ENCODE data around the gene POFUT2.

POFUT2 gene

DNA sequence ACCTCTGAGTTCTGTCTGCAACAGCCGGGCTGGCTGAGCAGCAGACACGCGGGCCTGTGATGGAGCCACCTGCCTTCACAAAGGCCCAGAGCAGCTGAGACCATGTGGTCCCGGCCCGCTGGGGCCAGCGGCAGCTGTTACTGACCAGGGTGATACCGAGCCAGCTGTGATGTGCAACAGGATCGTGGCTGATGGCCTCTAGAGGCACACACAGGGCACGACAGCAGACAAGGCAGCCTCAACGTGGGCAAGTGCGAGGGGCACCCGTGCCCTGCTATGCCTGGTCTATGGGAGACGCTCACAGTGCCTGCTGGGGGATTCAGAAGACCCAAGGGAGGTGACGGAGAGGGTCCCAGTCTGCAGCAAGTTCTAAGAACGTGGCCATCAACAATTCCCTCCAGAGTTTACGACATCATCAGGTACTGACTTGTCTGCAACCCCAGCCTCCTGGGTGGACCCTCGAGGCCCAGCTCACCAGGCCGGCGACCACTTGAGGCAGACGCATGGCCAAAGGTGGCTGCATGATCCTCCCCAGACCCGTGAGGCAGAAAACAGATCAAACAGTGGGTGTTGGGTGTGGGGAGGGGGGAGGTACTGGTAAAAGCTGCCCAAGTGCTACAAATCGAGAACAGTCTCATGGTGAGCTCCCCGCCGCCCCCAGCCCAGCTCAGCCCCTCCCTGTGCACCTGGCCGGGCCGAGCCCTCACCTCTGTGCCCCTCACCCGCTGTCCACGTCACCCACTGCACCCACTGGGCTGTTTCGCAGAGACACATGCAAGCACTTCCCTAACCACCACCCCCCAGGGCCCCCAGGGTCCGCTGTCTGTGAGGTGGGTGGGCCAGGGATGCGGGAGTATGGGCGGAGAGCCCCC is 6.0 kb downstream of the POFUT2 start:
- no peak for FAIRE-seq

DNA sequence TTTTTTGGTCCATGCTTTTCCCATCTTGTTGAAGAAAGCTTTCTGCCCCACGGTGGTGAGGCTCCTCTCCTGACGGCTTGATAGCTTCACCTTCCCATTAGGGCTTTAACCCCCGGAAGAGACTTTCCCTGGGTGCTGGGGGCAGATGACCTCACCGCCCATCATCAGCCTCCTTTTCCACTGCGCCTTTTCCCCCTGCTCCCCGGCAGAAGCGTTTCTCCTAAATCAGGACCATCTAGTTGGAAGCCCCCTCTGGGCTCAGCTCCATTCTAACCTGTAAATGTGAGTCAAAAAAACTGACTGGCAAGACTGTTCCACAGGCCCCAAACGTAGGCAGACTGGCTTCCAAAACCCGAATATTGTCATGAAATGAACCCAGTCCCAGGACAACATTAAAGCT is 6.7 kb downstream of the POFUT2 start:
- FAIRE-seq = no peak

DNA sequence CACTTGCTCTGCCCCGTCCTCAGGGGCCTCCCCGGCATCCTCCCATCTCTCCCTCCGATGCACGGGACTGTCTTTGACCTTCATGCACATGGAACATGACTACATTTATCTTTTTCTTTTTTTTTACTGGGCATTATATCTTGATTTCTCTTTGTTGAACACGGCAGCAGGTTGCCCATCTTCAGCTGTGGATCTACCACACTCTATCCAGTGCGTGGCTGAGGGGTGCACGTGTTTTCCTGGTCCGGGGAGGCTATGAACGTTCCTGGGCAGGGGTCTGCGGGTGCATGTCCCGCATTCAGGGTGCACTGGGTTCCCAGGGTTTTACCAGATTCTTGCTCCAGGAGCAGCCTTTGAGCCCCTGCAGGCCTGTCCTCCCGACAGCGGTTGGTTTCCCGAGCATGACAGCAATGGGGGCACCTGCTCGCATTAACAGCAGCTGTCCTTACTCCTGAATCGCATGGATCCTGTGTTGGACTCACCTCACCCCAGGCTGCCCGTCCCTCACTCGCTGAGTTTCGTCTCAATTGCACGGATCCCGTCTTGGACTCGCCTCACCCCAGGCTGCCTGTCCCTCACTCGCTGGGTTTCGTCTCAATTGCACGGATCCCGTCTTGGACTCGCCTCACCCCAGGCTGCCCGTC is 7.4 kb downstream of the POFUT2 start:
- no peak for FAIRE-seq

DNA sequence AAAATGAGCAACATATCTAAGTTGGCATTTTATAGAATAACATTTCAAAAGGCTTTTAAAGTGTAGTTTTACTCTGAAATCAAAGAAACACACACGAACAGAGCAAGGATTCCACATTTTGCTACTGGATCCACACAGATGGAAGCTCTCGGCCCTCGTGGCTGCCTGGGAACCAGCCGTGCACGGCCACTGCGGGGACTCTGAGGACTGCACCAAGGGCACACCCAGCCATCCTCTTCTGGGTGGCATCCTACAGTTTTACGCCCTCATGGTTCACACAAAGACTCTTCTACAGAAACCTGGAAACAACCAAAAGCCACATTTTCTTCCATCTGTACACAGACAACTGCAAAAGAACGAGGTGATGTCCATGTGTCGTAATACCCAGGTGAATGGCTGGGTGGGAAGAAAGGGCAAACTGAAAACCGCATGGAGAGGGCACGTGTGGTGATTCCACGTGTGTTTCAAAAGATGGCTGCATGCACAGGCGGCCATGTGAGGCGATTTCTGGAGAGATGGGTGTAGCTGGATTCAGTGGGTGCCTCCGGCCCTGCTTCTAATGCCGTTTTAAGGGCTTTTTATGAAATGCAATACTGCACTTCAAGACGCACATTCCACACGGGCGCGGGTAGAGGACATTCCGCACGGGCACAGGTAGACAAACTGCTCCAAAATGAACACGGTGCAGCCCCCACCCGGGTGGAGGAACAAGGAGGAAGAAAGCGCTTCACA is 8.1 kb downstream of the POFUT2 start:
- FAIRE-seq = no peak

DNA sequence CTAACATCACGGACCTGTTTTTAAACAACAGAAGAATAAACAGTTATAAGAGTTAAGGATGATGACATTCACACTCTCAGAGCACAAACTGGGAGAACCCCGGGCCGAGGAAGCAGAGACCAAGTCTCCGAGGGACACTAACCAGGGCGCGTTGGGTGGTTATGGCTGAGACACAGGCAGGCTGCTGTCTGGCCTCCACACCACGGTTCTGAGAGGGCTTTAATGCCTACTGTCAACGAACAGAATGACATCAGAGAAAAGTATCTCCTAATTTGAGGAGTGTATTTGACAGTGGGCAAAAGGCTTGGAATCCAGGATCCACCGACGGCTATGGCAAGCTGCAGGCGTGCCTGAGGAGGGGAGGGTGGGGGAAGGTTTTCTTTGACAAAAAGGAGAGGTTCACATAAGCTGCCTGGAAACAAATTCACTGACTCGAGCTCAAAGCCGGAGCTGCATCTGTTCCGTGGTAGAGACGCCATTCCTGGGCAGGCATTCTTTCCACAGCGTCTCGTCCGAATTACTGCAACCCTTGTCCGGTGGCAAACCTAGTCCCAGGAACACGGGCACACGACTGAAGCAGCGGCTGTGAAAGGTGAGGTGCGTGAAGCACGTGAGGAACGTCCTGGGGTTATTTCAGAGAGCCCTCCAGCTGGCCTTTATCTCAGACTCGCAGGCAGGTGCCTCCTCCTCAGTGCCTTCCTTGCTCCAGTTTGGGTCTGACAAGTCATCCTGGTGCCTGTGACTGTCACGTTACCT is 9.4 kb downstream of the POFUT2 start:
- no peak for FAIRE-seq

DNA sequence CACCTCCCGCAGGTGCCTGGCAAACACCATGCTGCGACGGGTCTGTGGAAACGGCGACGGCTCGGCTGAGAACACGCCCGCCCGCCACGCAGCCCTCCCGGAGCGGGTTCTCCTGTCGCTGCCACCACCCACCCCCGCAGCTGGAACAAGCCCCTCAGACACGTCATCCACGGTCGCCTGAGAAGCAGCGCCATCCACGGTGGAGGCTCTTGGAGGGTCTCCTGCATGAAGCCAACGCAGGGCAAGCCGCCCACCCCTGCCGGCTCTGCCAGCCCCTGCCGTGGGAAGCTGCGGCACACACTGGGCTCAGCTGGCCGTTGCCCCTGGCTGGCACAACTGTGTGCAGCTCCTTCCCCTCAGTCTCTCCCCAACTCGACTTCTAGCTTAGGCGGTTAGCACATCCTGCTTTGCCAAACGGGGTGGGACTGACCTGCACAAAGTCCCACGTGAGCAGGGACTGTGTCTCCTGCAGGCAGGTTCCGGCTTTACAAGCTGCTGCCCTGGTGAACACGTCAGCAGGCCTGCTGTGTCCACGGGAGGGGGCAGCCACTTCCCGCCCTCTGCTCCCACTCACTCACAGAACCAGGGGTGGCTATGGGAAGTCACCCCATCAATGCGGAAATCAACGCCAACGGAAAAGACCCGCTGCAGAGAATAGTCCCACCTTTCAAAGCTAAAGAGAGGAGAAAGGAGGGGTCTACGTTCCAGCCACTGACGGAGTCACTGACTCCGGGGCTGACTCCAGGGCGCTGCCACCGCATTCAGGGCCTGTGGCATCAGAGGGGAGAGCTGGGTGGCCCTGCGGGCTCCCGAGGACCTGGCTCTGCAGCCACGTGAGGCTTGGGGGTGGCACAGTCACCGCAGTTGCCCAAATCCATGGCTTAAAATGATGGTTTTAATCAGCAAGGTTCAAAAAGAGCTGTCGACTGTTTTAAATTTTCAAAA is 10.3 kb downstream of the POFUT2 start:
- FAIRE-seq = no peak

DNA sequence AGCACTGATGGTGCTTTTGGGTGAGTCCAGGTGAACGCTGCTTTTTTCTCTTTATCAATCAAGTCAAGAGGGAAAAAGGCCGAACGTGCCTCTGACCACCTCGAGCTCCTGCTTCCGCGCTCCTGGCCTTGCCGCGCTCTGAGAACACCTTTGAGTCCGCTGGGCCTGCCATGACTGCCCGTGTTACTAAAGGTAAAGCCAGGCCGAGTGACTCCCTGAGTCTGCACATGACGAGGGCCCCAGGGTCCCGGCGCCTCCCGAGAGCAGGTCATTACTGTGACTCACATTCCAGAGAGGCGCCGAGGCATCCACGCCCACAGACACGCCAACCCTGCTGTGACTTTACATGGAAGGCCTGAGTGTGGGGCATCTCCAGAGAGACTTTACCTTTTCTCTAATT is 11.1 kb downstream of the POFUT2 start:
- FAIRE-seq = no peak

DNA sequence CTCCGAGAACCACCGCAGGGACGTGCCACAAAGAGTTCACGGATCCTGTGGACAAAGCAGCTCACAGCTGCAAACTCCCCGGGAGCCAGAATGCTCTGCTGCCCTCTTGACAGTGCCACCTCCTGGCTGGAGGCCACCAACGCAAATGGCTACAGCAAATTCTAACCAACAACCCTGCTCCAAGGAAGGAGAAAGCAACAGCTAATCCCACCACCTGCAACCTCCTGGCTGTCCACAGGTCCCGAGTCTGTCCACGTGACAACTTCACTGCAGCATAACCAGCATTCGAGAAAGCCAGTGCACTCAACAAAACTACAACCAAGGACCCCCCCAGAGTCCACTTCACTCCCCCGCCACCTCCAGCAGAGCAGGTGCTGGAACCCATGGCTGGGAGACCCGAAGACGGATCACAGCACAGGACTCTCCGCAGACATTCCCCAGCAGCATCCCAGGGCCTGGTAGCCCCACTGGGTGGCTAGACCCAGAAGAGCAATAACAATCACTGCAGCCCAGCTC is 17.3 kb downstream of the POFUT2 start:
- FAIRE-seq = no peak

DNA sequence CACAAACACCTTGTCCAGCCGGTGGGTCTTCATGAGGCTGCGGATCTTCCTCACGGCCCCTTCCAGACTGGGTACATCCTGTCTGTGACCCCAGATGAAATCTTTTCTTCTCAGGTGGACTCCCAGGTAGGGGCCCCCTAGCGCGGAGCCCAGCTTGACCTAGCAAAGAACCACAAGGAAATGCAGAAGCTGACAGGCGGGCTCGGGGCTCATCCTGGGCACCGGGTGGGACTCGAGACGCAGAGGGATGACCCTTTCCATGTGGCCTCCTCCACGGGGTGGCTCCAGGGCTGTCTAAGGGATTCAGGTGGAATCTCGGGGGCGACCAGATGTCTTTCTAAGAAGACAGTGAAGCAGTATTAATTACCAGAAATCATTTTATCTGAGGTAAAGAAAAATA is 17.8 kb downstream of the POFUT2 start:
- no peak for FAIRE-seq

DNA sequence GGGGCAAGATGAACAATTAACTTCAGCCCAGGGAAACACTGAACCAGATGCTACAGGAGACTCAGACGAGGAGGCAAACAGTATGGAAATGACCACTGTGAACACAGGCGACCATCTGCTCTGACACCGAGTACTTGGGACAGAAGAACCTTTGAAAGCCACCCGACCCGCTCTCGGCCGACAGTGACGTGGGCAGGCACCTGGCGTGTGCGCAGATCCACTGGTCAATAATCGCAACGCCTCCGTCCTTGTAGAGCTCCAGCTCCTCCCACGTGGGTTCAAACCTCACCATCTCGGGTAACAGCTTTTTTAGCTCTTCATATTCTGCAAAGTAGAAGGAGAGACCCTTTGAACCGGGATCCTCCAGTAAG is 20.3 kb downstream of the POFUT2 start:
- FAIRE-seq = no peak

DNA sequence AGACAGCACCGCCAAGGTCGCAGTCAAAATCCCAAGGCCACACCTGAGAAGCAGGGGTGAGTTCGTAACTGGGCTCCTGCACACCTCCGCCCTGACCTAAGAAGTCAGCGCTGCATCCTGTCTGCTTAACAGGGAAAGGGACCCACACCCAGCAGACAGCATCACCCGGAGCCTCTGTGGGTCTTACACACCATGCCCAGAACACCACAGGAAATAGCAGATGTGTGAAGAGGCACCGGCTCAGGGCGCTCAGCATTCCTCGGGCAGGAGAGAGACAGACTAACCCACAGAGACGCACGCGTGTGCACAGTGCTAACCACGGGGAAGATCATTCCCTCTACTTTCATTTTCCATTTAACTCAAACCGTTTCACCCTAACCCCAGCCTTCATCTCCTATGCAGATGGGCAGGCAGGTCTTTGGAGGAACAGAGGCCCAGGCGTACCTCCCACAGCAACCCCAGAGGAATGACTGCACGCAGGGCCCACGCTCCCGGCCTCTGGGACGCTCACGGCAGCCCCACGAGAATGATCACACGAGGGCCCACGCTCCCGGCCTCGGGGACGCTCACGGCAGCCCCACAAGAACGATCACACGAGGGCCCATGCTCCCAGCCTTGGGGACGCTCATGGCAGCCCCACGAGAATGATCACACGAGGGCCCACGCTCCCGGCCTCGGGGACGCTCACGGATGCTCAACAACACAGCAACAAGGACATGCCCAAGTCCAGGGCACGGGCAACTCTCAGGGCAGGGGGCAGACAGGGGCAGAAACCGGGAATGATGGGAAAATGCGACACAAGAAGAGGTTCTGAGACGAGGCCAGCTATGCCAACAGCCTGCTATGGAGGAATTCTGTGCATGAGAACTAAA is 20.9 kb downstream of the POFUT2 start:
- no peak for FAIRE-seq

DNA sequence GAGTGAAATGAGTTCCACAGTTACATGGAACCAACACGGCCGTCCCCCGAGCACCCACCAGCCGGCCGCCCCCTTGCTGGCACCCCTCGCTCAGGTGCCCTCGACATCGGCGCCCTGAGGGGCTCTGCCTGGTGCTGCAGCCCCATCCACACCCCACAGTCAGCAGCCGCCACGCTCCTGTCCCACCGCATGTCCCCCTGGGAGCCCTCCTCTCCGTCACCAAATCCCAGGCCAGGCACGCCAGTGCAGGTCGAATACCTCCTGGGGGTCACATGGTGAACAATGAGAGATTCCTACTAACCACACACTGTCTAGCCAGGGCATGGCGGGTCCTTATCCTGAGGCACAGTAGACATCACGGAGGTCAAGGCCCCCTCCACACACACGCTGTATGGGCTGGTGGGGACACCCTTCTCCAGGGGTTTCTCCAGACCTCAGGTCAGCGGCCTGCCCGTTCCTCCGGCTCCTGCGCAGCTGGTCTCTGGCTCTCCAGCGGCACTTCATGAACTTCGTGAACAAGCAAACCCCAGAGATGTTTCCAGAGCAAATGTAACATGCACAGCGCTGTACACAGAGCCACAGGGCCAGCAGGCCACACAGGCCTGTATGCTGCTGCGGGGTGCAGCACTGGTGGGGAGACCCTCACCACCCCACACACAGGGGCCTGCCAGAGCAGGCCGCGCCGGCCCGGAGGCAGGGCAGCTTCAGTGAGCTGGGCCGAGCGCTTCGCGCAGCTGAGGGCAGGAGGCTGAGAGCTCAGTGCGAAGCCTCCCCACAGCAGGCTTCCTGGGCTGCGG is 21.8 kb downstream of the POFUT2 start:
- no peak for FAIRE-seq

DNA sequence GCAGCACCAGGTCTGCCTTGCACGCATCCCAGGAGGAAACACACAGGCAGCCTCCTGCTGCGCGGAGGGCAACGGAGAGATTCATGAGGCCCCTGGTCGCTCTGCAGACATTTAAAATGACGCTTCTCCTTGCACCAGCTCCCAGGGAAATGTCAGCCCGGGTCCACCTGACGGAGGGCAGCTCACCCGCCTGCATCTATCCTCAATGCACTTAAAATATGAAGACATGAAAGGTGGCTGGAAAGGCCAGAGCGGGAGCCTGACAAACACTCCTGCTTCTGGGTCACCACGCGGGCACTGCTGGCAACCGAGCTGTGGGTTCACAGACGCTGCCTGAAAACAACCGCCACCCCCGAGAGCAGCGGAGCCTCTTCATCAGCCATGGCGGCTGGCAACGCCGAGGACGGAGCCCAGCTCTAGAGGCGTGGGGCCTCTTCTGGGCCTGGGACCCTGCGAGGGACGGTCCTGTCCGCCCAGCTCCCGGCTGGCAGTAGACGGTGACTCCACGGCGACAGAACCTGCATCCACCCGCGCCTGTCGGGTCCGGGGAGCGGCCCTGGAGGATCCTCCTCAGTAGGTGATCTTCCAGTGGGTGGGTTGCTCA is 22.7 kb downstream of the POFUT2 start:
- no peak for FAIRE-seq

DNA sequence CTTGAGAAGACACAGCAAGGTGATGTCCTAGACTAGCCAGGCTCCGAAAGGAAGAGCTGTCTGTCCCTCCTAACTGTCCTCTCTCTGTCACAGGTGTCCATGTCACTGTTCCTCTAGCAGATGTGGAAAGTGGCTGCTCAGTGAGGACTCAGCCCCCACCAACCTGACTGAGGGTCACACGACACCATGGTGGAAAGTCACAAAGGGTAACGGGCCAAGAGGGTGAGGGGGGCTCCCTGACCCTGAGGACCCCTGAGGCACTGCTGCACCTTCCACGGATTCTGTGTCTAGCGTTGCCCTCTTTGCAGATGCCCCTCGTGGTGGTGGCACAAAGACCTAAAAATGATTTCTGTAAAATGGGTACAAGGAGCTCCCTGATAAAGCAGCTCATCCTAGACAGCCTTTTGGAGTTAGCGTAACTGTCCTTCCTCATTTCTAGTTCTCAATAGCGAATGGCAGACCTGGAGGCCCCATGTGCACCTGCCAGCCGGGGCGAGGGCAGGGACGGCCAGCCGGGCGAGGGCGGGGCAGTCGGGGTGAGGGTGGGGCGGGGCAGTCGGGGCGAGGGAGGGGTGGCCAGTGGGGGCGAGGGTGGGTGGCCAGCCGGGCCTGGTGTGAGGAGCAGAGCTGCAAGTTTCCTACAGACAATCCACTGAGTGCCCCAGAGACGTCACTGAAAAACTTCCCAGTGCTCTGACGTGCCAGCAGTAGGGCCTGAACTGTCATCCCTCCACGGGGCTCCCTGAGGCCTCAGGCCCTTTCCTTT is 23.4 kb downstream of the POFUT2 start:
- no peak for FAIRE-seq

DNA sequence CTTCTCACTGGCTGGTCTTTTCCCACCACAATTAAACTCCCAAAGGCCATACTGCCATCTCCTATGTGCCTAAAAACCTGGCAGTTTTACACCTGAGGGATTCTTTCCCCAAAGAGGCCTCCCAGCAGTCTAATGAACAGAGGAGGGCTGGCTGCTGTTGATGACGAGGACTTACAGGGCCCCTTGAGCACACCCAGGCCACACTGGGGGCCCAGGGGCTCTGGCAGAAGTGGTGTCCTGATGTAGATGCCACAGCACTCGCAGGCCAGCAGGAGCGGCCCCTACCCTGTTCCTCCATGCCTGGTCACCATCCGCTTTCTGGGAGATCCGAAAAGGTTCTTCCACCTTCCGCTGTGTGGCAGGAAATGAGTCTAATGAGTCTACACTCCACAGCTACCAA is 24.2 kb downstream of the POFUT2 start:
- FAIRE-seq = no peak

DNA sequence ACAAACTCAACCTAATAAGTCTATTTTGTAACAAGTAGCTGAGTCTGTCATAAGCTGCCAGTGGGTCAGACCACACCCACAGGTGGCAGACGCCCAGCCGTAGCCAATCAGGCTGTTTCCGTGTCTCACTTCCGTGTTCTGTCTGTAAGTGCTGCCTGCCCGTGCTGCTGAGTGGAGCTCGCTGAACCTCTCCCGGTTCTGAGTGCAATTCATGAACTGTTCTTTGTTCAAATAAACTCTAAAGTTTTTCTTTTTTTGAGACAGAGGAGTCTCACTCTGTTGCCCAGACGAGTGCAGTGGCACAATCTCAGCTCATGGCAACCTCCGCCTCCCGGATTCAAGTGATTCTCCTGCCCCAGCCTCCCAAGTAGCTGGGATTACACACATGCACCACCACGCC is 25.1 kb downstream of the POFUT2 start:
- FAIRE-seq = no peak

DNA sequence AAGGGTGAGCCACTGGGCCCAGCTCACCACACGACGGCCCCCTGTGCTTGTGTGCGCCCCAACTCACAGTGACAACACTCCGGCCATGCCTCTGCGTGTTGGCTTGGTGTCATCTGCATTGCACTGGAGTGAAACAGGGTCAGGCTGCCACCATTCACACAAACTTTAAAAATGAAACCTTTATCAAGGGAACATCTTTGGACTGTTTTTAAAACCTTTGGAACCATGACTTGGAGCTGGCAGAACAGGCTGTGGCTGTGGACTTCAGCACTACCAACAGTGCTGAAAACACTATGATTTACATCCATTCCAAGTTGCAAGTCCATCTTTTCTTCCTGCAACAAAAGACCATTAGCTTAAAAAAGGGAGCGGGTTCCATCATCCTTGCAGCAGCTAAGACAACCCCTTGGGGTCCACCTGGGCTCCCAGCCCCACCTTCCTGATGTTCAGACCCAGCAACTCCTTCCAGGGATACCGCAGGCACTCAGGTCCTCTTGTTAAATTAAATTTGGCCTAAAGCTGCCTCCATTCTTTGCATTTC is 25.6 kb downstream of the POFUT2 start:
- no peak for FAIRE-seq

DNA sequence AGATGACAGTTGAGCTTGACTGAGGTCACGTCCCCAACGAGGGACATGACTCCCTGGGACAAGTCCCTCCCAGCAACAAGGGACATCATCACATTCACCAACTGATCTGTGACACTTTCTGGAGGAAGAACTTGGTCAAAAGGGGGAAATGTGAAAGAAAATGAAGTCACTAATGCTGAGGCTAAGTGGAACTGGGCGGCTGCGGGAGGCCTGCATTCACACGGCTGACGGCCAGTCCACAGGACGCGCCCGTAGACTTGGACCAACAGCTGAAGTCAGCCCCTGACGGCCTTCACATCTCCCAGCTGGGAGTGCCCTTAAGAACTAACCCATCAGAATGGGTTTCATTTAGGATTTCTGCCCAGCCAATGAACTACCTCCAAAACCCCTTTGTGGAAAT is 26.6 kb downstream of the POFUT2 start:
- FAIRE-seq = no peak
